ENCODE results near the gene CTPS2. TPM values are rescaled to one million over a fixed set of nuclear protein-coding genes. Genes with fewer than 3 reads are reported as not detected.
"Not testable (repeated sequence)": the region's sequence is repeated elsewhere in the genome, so short reads cannot be mapped to it uniquely, and the experiment has no call there.

Gene CTPS2
- total and polyA plus RNA-seq, 10 donors = 5.3 to 11.7 (median 9.5) TPM

GRCh38 chrX:16606142-16606720, 106.2 kb downstream of the CTPS2 start:
- TF ChIP-seq POLR2A (IDR thresholded peaks at IDR 0.05) = no peak
- no peak for TF ChIP-seq POLR2AphosphoS5 (IDR thresholded peaks at IDR 0.05)
- TF ChIP-seq CTCF (IDR thresholded peaks at IDR 0.05 in 8 of 11, conservative IDR thresholded peaks at IDR 0.05 in 3 of 11) = no peak
- intact Hi-C loops (cut with DNase I; ENCODE audit: low total_unique reads) = no loop called here
- DNase-seq = no peak
- H3K4me3 ChIP-seq = no peak overlapping the region
- H3K27ac ChIP-seq = no peak overlapping the region
- H3K9me3 ChIP-seq = no peaks in the 10 kb centered on the region
- no peaks in the 10 kb centered on the region for H3K4me1 ChIP-seq
- WGBS, 5 donors = 77 to 93% (median 87%) methylated on average over 4 of the region's 4 CpGs
- H3K27me3 ChIP-seq (replicated peaks in 1 of 7) = no peaks in the 10 kb centered on the region
- H3K36me3 ChIP-seq = peaks cover 0 to 25% (median 0%) of the 10 kb centered on the region in 6 donors

GRCh38 chrX:16604337-16604736, 108.1 kb downstream of the CTPS2 start:
- Histone ChIP-seq H3K4me1 (no peaks in the 10 kb centered on the region), H3K27me3 (replicated peaks in 1 of 7) (no peaks in the 10 kb centered on the region), H3K36me3 (peaks cover 0 to 19% (median 0%) of the 10 kb centered on the region in 6 donors), H3K9me3 (no peaks in the 10 kb centered on the region), H3K4me3 (no peak overlapping the region), H3K27ac (peak overlapping the region in 1 of 8 donors; percentile 1)
- WGBS, 5 donors = 76 to 100% (median 96%) methylated on average over 2 of the region's 2 CpGs
- intact Hi-C loops (cut with DNase I; ENCODE audit: low total_unique reads) = no loop called here
- TF ChIP-seq POLR2A (IDR thresholded peaks at IDR 0.05) (no peak), POLR2AphosphoS5 (IDR thresholded peaks at IDR 0.05) (no peak), CTCF (IDR thresholded peaks at IDR 0.05 in 8 of 11, conservative IDR thresholded peaks at IDR 0.05 in 3 of 11) (no peak)
- DNase-seq = no peak

GRCh38 chrX:16603822-16604221, 108.6 kb downstream of the CTPS2 start:
- DNase-seq = no peak
- TF ChIP-seq POLR2A (IDR thresholded peaks at IDR 0.05) (no peak), CTCF (IDR thresholded peaks at IDR 0.05 in 8 of 11, conservative IDR thresholded peaks at IDR 0.05 in 3 of 11) (no peak), POLR2AphosphoS5 (IDR thresholded peaks at IDR 0.05) (no peak)
- no peaks in the 10 kb centered on the region for H3K27me3 ChIP-seq (replicated peaks in 1 of 7)
- no peaks in the 10 kb centered on the region for H3K9me3 ChIP-seq
- H3K4me3 ChIP-seq = no peak overlapping the region
- WGBS, 5 donors = 36 to 63% (median 59%) methylated on average over 4 of the region's 4 CpGs
- peaks cover 0 to 17% (median 0%) of the 10 kb centered on the region in 6 donors for H3K36me3 ChIP-seq
- intact Hi-C loops (cut with DNase I; ENCODE audit: low total_unique reads) = no loop called here
- H3K27ac ChIP-seq = no peak overlapping the region
- no peaks in the 10 kb centered on the region for H3K4me1 ChIP-seq

GRCh38 chrX:16603235-16603634, 109.2 kb downstream of the CTPS2 start:
- WGBS, 5 donors = 91 to 98% (median 93%) methylated on average over 6 of the region's 6 CpGs
- H3K27me3 ChIP-seq (replicated peaks in 1 of 7); H3K27ac ChIP-seq; intact Hi-C loops (cut with DNase I; ENCODE audit: low total_unique reads); H3K4me1 ChIP-seq; H3K4me3 ChIP-seq; H3K9me3 ChIP-seq; DNase-seq: not testable (repeated sequence)
- H3K36me3 ChIP-seq = peaks cover 0 to 14% (median 0%) of the 10 kb centered on the region in 6 donors

All from spleen (tissue), 11 donors.